Erythroblast (primary cell): ENCODE measurements around the gene GPD1.

ENCODE experiments used
- GATA1 ChIP-seq: IDR thresholded peaks from 2 replicates; pipeline ENCODE4 v1.6.1; 2011; ENCODE audit warnings: low read depth, mild to moderate bottlenecking, control low read depth, low read length, moderate library complexity
- POLR2A ChIP-seq: IDR thresholded peaks from 2 replicates; pipeline ENCODE4 v1.6.1; 2011; ENCODE audit warnings: mild to moderate bottlenecking, low read length

GRCh38 chr12:50111395-50111692 lies 7.5 kb downstream of the GPD1 start:
- TF ChIP-seq POLR2A (no peak), GATA1 (no peak)
